K562 (cell line): ENCODE measurements around the gene BRME1. TPM values are rescaled to one million over a fixed set of nuclear protein-coding genes. Genes with fewer than 3 reads are reported as not detected.

Source experiments
- BRF2 ChIP-seq: IDR thresholded peaks from 3 replicates; pipeline ENCODE4 v1.6.1; 2011; ENCODE audit warnings: borderline replicate concordance, mild to moderate bottlenecking; ENCODE audit not compliant: insufficient read length, insufficient read depth
- ETV6 ChIP-seq, 3 experiments: fragments of 150-350 bp in 1 of 3; sonication (generic) in 1 of 3; formaldehyde crosslinking in 1 of 3; IDR thresholded peaks; 2 replicates each; pipeline versions ENCODE4 v1.6.1 to v1.8.0; 2014 to 2022; ENCODE audit warnings: borderline replicate concordance in 2 of 3, low read depth in 2 of 3, antibody characterized with exemption in 1 of 3, low read length in 1 of 3, mild to moderate bottlenecking in 1 of 3, missing genetic modification reagents in 1 of 3
- HMGN3 ChIP-seq: IDR thresholded peaks from 2 replicates; pipeline ENCODE4 v1.6.1; 2011; ENCODE audit warnings: borderline replicate concordance, low read depth, mild to moderate bottlenecking, mixed read lengths, low read length; ENCODE audit not compliant: insufficient read length; ENCODE audit errors: extremely low read depth
- ILK ChIP-seq: fragments of 450-650 bp; IDR thresholded peaks from 2 replicates; pipeline ENCODE4 v1.6.1; 2016; ENCODE audit warnings: missing genetic modification characterization, low read depth, mild to moderate bottlenecking, missing compliant biosample characterization, moderate library complexity, borderline replicate concordance
- LCOR ChIP-seq: sonication (generic); formaldehyde crosslinking; IDR thresholded peaks from 2 replicates; pipeline ENCODE4 v1.8.0; 2022; ENCODE audit warnings: mild to moderate bottlenecking, missing genetic modification reagents
- PHF21A ChIP-seq: fragments of 450-650 bp; IDR thresholded peaks from 2 replicates; pipeline ENCODE4 v1.6.1; 2017; ENCODE audit warnings: low read depth, borderline replicate concordance
- RBM39 ChIP-seq: fragments of 200-400 bp; formaldehyde crosslinking; optimal IDR thresholded peaks from 2 replicates; pipeline ENCODE3; 2018; ENCODE audit warnings: low read depth, low read length
- RREB1 ChIP-seq: fragments of 250-450 bp; sonication (Bioruptor Pico); IDR thresholded peaks from 2 replicates; pipeline ENCODE4 v1.4.0; 2020
- SMARCC2 ChIP-seq: fragments of 450-650 bp; IDR thresholded peaks from 2 replicates; pipeline ENCODE4 v1.6.1; 2017; ENCODE audit warnings: antibody characterized with exemption, moderate library complexity, mild to moderate bottlenecking, low read depth
- VEZF1 ChIP-seq: fragments of 200-800 bp; sonication (Bioruptor generic); IDR thresholded peaks from 2 replicates; pipeline ENCODE4 v1.6.1; 2017; ENCODE audit warnings: missing genetic modification characterization, missing compliant biosample characterization
- polyA plus RNA-seq, 8 experiments: library from polyadenylated mRNA; depleted of rRNA in 4 of 8; stranded (reverse) in 5 of 8; unstranded in 3 of 8; fragments of >200 nt; fragmentation: Nextera tagmentation in 2 of 8; fragmentation: Illumina TruSeq in 1 of 8; extraction: Ambion mirVana in 2 of 8; extraction: Trizol in 1 of 8; gene quantifications; 2 replicates each; pipeline versions ENCODE4 v1.2.1 to v1.2.3, GENCODE V29; 2011 to 2014; ENCODE audit warnings: inconsistent platforms in 1 of 8, missing spikeins in 1 of 8
- total RNA-seq, 7 experiments: library from RNA; depleted of rRNA in 6 of 7; stranded (reverse); fragments of >200 nt in 6 of 7; fragmentation: Illumina TruSeq in 2 of 7; extraction: Trizol in 2 of 7; gene quantifications; 2 replicates each; pipeline versions ENCODE4 v1.2.1 to v1.2.3, GENCODE V29; 2011 to 2021; ENCODE audit warnings: low replicate concordance in 1 of 7
- TF ChIP-seq, protein P1 (sequence below): fragments of 250-450 bp; sonication (Bioruptor Pico); IDR thresholded peaks from 2 replicates; pipeline ENCODE4 v1.4.0; 2020; ENCODE audit warnings: mild to moderate bottlenecking, moderate library complexity

Gene BRME1
- total and polyA plus RNA-seq, 9 of the 15 experiments (the other 6 are each of a cell fraction or from before 2014, with no cell fraction given), result 0.75 to 6.1 (median 3.6) TPM

- TF ChIP-seq, protein P1, sequence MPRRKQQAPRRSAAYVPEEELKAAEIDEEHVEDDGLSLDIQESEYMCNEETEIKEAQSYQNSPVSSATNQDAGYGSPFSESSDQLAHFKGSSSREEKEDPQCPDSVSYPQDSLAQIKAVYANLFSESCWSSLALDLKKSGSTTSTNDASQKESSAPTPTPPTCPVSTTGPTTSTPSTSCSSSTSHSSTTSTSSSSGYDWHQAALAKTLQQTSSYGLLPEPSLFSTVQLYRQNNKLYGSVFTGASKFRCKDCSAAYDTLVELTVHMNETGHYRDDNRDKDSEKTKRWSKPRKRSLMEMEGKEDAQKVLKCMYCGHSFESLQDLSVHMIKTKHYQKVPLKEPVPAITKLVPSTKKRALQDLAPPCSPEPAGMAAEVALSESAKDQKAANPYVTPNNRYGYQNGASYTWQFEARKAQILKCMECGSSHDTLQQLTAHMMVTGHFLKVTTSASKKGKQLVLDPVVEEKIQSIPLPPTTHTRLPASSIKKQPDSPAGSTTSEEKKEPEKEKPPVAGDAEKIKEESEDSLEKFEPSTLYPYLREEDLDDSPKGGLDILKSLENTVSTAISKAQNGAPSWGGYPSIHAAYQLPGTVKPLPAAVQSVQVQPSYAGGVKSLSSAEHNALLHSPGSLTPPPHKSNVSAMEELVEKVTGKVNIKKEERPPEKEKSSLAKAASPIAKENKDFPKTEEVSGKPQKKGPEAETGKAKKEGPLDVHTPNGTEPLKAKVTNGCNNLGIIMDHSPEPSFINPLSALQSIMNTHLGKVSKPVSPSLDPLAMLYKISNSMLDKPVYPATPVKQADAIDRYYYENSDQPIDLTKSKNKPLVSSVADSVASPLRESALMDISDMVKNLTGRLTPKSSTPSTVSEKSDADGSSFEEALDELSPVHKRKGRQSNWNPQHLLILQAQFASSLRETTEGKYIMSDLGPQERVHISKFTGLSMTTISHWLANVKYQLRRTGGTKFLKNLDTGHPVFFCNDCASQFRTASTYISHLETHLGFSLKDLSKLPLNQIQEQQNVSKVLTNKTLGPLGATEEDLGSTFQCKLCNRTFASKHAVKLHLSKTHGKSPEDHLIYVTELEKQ (CRISPR knock-in tag), result no peak
- no peak for TF ChIP-seq RBM39
- no peak for TF ChIP-seq BRF2
- TF ChIP-seq RREB1 (CRISPR knock-in tag), result no peak
- TF ChIP-seq ETV6 (IDR thresholded peaks at IDR 0.05; ENCODE audit: borderline replicate concordance in 1 of 2, low read depth in 2 of 2, low read length in 1 of 2), result peak in 1 of 2 experiments; percentile 44; a peak in 1 of 4 replicates
- no peak for TF ChIP-seq ETV6 (CRISPR knock-in tag; IDR thresholded peaks at IDR 0.05; ENCODE audit: borderline replicate concordance)
- TF ChIP-seq PHF21A, result no peak
- peak; percentile 95 for TF ChIP-seq HMGN3
- peak; percentile 91 for TF ChIP-seq VEZF1 (CRISPR knock-in tag)
- peak; percentile 95 for TF ChIP-seq LCOR (CRISPR knock-in tag)
- no peak for TF ChIP-seq ILK (tag)
- peak; percentile 54 for TF ChIP-seq SMARCC2
These were observed 25.6 kb downstream of the BRME1 start (continued) for GRCh38 chr19:13880059-13881043.
